HG03066 (cell line): ENCODE measurements around the gene CKS2.

Experiments
- ATAC-seq: cut with Tn5 transposase; IDR thresholded peaks from one replicate; pipeline ENCODE4 v1.9.1; 2021; ENCODE audit warnings: low read depth; ENCODE audit not compliant: unreplicated experiment

CKS2 gene

GRCh38 chr9:89346696-89347095, 35.7 kb downstream of the CKS2 start:
- ATAC-seq = no peak

- no peak for ATAC-seq
Measured at GRCh38 chr9:89347651-89348050, 36.7 kb downstream of the CKS2 start.

GRCh38 chr9:89349607-89350006, 38.6 kb downstream of the CKS2 start:
- no peak for ATAC-seq

- no peak for ATAC-seq
Measured at GRCh38 chr9:89350988-89351557, 40.1 kb downstream of the CKS2 start.

GRCh38 chr9:89351584-89352300, 40.7 kb downstream of the CKS2 start:
- no peak for ATAC-seq

- no peak for ATAC-seq
Measured at GRCh38 chr9:89352451-89352850, 41.5 kb downstream of the CKS2 start.

GRCh38 chr9:89352874-89353649, 42.1 kb downstream of the CKS2 start:
- ATAC-seq = no peak

- ATAC-seq = no peak
Measured at GRCh38 chr9:89353989-89354388, 43.0 kb downstream of the CKS2 start.

- ATAC-seq = no peak
Measured at GRCh38 chr9:89354471-89354870, 43.5 kb downstream of the CKS2 start.

- ATAC-seq = no peak
Measured at GRCh38 chr9:89356782-89357181, 45.8 kb downstream of the CKS2 start.

- ATAC-seq = no peak
Measured at GRCh38 chr9:89357331-89358197, 46.6 kb downstream of the CKS2 start.

- ATAC-seq = no peak
Measured at GRCh38 chr9:89358376-89358916, 47.5 kb downstream of the CKS2 start.

GRCh38 chr9:89358985-89359384, 48.0 kb downstream of the CKS2 start:
- no peak for ATAC-seq

- ATAC-seq = no peak
Measured at GRCh38 chr9:89359751-89360261, 48.8 kb downstream of the CKS2 start.

GRCh38 chr9:89360465-89360864, 49.5 kb downstream of the CKS2 start:
- ATAC-seq = no peak

- no peak for ATAC-seq
Measured at GRCh38 chr9:89361031-89361430, 50.0 kb downstream of the CKS2 start.

- ATAC-seq = no peak
Measured at GRCh38 chr9:89361816-89362646, 51.0 kb downstream of the CKS2 start.

- no peak for ATAC-seq
Measured at GRCh38 chr9:89362647-89363310, 51.8 kb downstream of the CKS2 start.

GRCh38 chr9:89363311-89363670, 52.3 kb downstream of the CKS2 start:
- ATAC-seq = no peak
